ENCODE results near the gene EXOC6.

EXOC6 gene

DNA sequence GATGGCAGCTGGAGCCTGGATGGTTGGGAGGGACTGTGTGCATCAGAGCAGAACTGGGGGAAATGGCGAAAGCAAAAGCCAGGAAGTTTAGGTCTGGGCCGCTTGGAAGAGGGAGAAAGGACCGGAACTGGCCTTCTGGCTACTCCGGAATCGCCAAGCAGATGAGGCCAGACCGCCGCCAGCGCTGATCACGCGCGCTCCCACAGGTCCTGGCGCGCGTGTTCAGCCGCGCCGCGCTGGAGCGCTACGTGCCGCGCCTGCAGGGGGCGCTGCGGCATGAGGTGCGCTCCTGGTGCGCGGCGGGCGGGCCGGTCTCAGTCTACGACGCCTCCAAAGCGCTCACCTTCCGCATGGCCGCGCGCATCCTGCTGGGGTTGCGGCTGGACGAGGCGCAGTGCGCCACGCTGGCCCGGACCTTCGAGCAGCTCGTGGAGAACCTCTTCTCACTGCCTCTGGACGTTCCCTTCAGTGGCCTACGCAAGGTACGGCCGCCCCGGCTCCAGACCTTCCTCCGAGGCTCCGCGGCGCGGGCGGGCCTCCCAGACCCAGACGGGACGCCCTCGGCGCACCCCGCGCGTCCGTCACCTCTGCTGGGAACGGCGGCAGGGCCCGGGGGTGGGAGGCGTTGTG, 214.3 kb downstream of the EXOC6 start:
- TF ChIP-seq CTCF (conservative IDR thresholded peaks at IDR 0.05; ENCODE audit: low read depth, low read length): 0 out of 2 replicates have a peak, but pooled peaks have one; percentile 8
- no peak overlapping the region for H3K4me2 ChIP-seq
- H3K4me1 ChIP-seq (ENCODE audit: low read depth, poor library complexity, severe bottlenecking): peaks cover 22% of the 10 kb centered on the region
- H3K27ac ChIP-seq: no peak overlapping the region
- H3K27me3 ChIP-seq (ENCODE audit: insufficient read depth, low read depth): no peaks in the 10 kb centered on the region
- no peaks in the 10 kb centered on the region for H3K36me3 ChIP-seq (ENCODE audit: insufficient read depth)
- H2AFZ ChIP-seq (ENCODE audit: low read depth): no peak overlapping the region
- H4K20me1 ChIP-seq (ENCODE audit: insufficient read depth): no peaks in the 10 kb centered on the region
- no peaks in the 10 kb centered on the region for H3K79me2 ChIP-seq (ENCODE audit: insufficient read depth, low read depth)
- no peak overlapping the region for H3K4me3 ChIP-seq (IDR thresholded peaks at IDR 0.05; ENCODE audit: insufficient read depth, low read depth, low read length)
- no peak overlapping the region for H3K9ac ChIP-seq

GRCh38 chr10:93063144-93063976, 215.0 kb downstream of the EXOC6 start:
- Histone ChIP-seq H3K4me3 (IDR thresholded peaks at IDR 0.05; ENCODE audit: insufficient read depth, low read depth, low read length) (no peak overlapping the region), H3K4me2 (no peak overlapping the region), H4K20me1 (ENCODE audit: insufficient read depth) (no peaks in the 10 kb centered on the region), H2AFZ (ENCODE audit: low read depth) (no peak overlapping the region), H3K9ac (no peak overlapping the region), H3K27ac (no peak overlapping the region), H3K79me2 (ENCODE audit: insufficient read depth, low read depth) (no peaks in the 10 kb centered on the region), H3K4me1 (ENCODE audit: low read depth, poor library complexity, severe bottlenecking) (peaks cover 15% of the 10 kb centered on the region), H3K27me3 (ENCODE audit: insufficient read depth, low read depth) (no peaks in the 10 kb centered on the region), H3K36me3 (ENCODE audit: insufficient read depth) (no peaks in the 10 kb centered on the region)
- no peak for TF ChIP-seq CTCF (conservative IDR thresholded peaks at IDR 0.05; ENCODE audit: low read depth, low read length)

DNA sequence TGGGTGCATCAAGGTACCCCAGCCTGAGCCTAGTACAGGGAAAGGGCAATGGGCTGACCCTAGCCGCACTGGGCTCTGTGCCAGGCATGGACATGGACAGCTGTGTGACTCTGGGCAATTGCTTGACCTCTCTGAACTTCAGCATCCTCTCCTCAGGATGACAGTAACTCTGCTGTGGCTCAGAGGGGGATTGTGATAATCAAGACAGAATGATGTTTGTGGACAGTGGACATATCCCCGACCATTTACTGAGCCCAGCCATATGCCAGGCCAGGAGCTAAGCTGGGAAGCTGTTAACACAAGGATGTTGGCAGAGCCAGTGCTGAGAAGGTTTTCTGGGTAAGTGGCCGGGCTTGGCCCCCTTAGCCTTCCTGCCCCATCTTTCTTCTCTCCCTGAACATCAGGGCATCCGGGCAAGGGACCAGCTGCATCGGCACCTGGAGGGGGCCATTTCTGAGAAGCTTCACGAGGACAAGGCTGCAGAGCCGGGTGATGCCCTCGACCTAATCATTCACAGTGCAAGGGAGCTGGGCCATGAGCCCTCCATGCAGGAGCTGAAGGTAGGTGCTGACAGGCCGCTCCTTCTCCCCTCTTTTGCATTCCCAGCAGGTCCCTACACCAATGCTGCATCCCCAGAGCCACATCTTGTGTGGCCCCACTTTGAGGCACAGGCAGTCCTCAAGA, 215.8 kb downstream of the EXOC6 start:
- Histone ChIP-seq H3K4me2 (no peak overlapping the region), H3K79me2 (ENCODE audit: insufficient read depth, low read depth) (no peaks in the 10 kb centered on the region), H3K36me3 (ENCODE audit: insufficient read depth) (no peaks in the 10 kb centered on the region), H2AFZ (ENCODE audit: low read depth) (no peak overlapping the region), H3K9ac (no peak overlapping the region), H4K20me1 (ENCODE audit: insufficient read depth) (no peaks in the 10 kb centered on the region), H3K4me3 (IDR thresholded peaks at IDR 0.05; ENCODE audit: insufficient read depth, low read depth, low read length) (no peak overlapping the region), H3K4me1 (ENCODE audit: low read depth, poor library complexity, severe bottlenecking) (peaks cover 7% of the 10 kb centered on the region), H3K27ac (no peak overlapping the region), H3K27me3 (ENCODE audit: insufficient read depth, low read depth) (no peaks in the 10 kb centered on the region)
- no peak for TF ChIP-seq CTCF (conservative IDR thresholded peaks at IDR 0.05; ENCODE audit: low read depth, low read length)

- Histone ChIP-seq H3K79me2 (ENCODE audit: insufficient read depth, low read depth) (no peaks in the 10 kb centered on the region), H4K20me1 (ENCODE audit: insufficient read depth) (no peaks in the 10 kb centered on the region), H3K27me3 (ENCODE audit: insufficient read depth, low read depth) (no peaks in the 10 kb centered on the region), H3K27ac (no peak overlapping the region), H3K4me3 (IDR thresholded peaks at IDR 0.05; ENCODE audit: insufficient read depth, low read depth, low read length) (no peak overlapping the region), H2AFZ (ENCODE audit: low read depth) (no peak overlapping the region), H3K4me1 (ENCODE audit: low read depth, poor library complexity, severe bottlenecking) (no peaks in the 10 kb centered on the region), H3K9ac (no peak overlapping the region), H3K4me2 (no peak overlapping the region), H3K36me3 (ENCODE audit: insufficient read depth) (no peaks in the 10 kb centered on the region)
- TF ChIP-seq CTCF (conservative IDR thresholded peaks at IDR 0.05; ENCODE audit: low read depth, low read length): no peak
Measured at GRCh38 chr10:93064874-93065660, 216.7 kb downstream of the EXOC6 start.

Data from KMS-11 (cell line).